ENCODE data around the gene LTB.
A peak's percentile ranks its signal among the peaks of the same experiment; 100 is the strongest.
"Not testable (repeated sequence)": the region's sequence is repeated elsewhere in the genome, so short reads cannot be mapped to it uniquely, and the experiment has no call there.

Gene LTB

DNA sequence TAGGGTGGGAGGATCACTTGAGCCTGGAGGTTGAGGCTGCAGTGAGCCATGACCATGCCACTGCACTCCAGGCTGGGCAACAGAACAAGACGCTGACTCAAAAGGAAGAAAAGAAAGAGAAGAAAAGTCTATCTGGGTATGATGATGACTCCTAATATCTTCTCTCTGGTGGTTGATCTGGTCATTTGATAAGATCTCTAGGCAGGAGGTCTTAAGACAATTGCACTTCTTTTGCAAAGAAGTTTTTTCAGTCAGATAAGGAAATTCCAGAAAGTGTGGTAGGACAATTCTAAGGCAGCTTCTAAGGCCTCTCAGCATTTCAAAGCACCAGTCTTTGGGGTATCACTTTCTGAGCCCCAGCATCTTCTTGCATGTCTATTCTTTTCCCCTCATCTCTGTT is 25.1 kb upstream of the LTB start:
- H3K27me3 ChIP-seq (ENCODE audit: insufficient read depth, poor library complexity, severe bottlenecking) = no peaks in the 10 kb centered on the region
- no peak overlapping the region for H3K27ac ChIP-seq (replicated peaks)
- TF ChIP-seq, protein P1, sequence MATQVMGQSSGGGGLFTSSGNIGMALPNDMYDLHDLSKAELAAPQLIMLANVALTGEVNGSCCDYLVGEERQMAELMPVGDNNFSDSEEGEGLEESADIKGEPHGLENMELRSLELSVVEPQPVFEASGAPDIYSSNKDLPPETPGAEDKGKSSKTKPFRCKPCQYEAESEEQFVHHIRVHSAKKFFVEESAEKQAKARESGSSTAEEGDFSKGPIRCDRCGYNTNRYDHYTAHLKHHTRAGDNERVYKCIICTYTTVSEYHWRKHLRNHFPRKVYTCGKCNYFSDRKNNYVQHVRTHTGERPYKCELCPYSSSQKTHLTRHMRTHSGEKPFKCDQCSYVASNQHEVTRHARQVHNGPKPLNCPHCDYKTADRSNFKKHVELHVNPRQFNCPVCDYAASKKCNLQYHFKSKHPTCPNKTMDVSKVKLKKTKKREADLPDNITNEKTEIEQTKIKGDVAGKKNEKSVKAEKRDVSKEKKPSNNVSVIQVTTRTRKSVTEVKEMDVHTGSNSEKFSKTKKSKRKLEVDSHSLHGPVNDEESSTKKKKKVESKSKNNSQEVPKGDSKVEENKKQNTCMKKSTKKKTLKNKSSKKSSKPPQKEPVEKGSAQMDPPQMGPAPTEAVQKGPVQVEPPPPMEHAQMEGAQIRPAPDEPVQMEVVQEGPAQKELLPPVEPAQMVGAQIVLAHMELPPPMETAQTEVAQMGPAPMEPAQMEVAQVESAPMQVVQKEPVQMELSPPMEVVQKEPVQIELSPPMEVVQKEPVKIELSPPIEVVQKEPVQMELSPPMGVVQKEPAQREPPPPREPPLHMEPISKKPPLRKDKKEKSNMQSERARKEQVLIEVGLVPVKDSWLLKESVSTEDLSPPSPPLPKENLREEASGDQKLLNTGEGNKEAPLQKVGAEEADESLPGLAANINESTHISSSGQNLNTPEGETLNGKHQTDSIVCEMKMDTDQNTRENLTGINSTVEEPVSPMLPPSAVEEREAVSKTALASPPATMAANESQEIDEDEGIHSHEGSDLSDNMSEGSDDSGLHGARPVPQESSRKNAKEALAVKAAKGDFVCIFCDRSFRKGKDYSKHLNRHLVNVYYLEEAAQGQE (IDR thresholded peaks at IDR 0.05; ENCODE audit: insufficient replicate concordance, low read depth) = no peak
- TF ChIP-seq POLR2AphosphoS5 (IDR thresholded peaks at IDR 0.05; ENCODE audit: low read depth) (no peak), GABPA (IDR thresholded peaks at IDR 0.05; ENCODE audit: low read depth) (no peak), SPI1 (IDR thresholded peaks at IDR 0.05; ENCODE audit: borderline replicate concordance, low read depth) (no peak)
- TF ChIP-seq, protein P2, sequence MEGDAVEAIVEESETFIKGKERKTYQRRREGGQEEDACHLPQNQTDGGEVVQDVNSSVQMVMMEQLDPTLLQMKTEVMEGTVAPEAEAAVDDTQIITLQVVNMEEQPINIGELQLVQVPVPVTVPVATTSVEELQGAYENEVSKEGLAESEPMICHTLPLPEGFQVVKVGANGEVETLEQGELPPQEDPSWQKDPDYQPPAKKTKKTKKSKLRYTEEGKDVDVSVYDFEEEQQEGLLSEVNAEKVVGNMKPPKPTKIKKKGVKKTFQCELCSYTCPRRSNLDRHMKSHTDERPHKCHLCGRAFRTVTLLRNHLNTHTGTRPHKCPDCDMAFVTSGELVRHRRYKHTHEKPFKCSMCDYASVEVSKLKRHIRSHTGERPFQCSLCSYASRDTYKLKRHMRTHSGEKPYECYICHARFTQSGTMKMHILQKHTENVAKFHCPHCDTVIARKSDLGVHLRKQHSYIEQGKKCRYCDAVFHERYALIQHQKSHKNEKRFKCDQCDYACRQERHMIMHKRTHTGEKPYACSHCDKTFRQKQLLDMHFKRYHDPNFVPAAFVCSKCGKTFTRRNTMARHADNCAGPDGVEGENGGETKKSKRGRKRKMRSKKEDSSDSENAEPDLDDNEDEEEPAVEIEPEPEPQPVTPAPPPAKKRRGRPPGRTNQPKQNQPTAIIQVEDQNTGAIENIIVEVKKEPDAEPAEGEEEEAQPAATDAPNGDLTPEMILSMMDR (IDR thresholded peaks at IDR 0.05; ENCODE audit: insufficient read depth, low read length) = no peak
- H3K4me3 ChIP-seq (replicated peaks; ENCODE audit: insufficient read depth, low read length) = no peak overlapping the region
- no peak for DNase-seq (ENCODE audit: low read depth in 1 of 2, low spot score in 1 of 2)

DNA sequence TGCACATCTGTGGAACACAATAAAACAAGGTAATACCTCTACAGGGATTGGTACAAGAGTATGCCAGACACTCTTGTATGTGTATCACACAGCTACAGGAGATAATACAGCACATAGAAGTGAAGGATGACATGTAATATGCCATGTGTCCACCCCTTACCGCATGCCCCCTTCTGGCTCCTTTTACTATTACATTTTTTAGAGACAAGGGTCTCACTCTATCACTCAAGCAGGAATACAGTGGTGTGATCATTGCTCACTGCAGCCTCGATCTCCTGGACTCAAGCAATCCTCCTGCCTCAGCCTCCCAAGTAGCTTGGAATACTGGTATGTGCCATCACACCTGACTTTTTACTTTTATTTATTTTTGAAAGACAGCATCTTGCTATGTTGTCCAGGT is 14.8 kb upstream of the LTB start:
- H3K27ac ChIP-seq (replicated peaks) = no peak overlapping the region
- TF ChIP-seq POLR2AphosphoS5 (IDR thresholded peaks at IDR 0.05; ENCODE audit: low read depth) (no peak), SPI1 (IDR thresholded peaks at IDR 0.05; ENCODE audit: borderline replicate concordance, low read depth) (no peak), GABPA (IDR thresholded peaks at IDR 0.05; ENCODE audit: low read depth) (no peak)
- TF ChIP-seq, protein P2 (IDR thresholded peaks at IDR 0.05; ENCODE audit: insufficient read depth, low read length) = peak; percentile 21
- TF ChIP-seq, protein P1 (IDR thresholded peaks at IDR 0.05; ENCODE audit: insufficient replicate concordance, low read depth) = no peak
- no peaks in the 10 kb centered on the region for H3K27me3 ChIP-seq (ENCODE audit: insufficient read depth, poor library complexity, severe bottlenecking)
- DNase-seq (ENCODE audit: low read depth in 1 of 2, low spot score in 1 of 2) = peak in 1 of 2 experiments; percentile 67
- H3K4me3 ChIP-seq (replicated peaks; ENCODE audit: insufficient read depth, low read length) = no peak overlapping the region

DNA sequence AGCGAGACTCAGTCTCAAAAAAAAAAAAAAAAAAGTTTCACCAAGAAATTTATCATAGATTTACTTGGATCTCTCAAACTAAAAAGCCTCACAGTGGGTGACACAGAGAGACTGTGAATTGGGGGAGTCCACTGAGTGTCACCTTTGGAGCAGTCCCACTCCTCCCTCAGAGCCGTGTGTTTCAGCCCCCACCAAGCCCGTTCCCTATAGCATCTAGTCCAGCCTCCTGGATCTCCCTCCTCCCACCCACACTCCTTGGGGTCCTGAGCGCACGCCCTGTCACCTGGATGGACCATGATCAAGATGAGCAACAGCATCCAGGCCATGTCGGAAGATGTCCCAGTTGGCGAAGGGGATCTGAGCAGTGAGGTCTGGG is 10.2 kb upstream of the LTB start:
- TF ChIP-seq SPI1 (IDR thresholded peaks at IDR 0.05; ENCODE audit: borderline replicate concordance, low read depth) = no peak
- TF ChIP-seq, protein P2 (IDR thresholded peaks at IDR 0.05; ENCODE audit: insufficient read depth, low read length) = no peak
- no peak for TF ChIP-seq POLR2AphosphoS5 (IDR thresholded peaks at IDR 0.05; ENCODE audit: low read depth)
- TF ChIP-seq, protein P1 (IDR thresholded peaks at IDR 0.05; ENCODE audit: insufficient replicate concordance, low read depth) = no peak
- no peak for TF ChIP-seq GABPA (IDR thresholded peaks at IDR 0.05; ENCODE audit: low read depth)
- no peaks in the 10 kb centered on the region for H3K27me3 ChIP-seq (ENCODE audit: insufficient read depth, poor library complexity, severe bottlenecking)
- no peak for DNase-seq (ENCODE audit: low read depth in 1 of 2, low spot score in 1 of 2)
- no peak overlapping the region for H3K4me3 ChIP-seq (replicated peaks; ENCODE audit: insufficient read depth, low read length)
- no peak overlapping the region for H3K27ac ChIP-seq (replicated peaks)

DNA sequence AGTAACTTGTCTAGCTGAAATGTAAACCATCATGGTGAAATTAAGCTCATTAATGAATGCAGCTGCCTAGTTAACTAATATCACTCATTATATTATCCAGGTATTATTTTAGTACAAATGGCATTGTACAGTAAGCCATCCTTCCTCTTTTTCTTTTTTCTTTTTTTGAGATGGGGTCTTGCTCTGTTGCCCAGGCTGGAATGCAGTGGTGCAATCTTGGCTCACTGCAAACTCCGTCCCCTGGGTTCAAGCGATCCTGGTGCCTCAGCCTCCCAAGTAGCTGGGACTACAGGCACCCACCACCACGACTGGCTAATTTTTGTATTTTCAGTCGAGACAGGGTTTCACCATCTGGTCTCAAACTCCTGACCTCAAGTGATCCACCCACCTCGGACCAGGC is 8.5 kb upstream of the LTB start:
- not testable (repeated sequence) for H3K27ac ChIP-seq (replicated peaks); DNase-seq (ENCODE audit: low read depth in 1 of 2, low spot score in 1 of 2); H3K27me3 ChIP-seq (ENCODE audit: insufficient read depth, poor library complexity, severe bottlenecking); H3K4me3 ChIP-seq (replicated peaks; ENCODE audit: insufficient read depth, low read length)
